H9 (cell line): ENCODE results near the gene OARD1. TPM values are rescaled to one million over a fixed set of nuclear protein-coding genes. Genes with fewer than 3 reads are reported as not detected.

Experiments used
- DNase-seq: peaks from one replicate; pipeline ENCODE4 v3.0.0-alpha.2; 2017
- H2AFZ ChIP-seq: one replicate; pipeline ENCODE4 v1.6.1; 2013; ENCODE audit warnings: mild to moderate bottlenecking, low read length, control low read depth, moderate library complexity
- H2AK5ac ChIP-seq: 2 replicates; pipeline ENCODE4 v1.6.1; 2013; ENCODE audit warnings: low read length, control low read depth, mixed read lengths; ENCODE audit not compliant: insufficient read length
- H2BK120ac ChIP-seq: one replicate; pipeline ENCODE4 v1.6.1; 2013; ENCODE audit warnings: low read depth, mild to moderate bottlenecking, low read length, control low read depth, inconsistent platforms; ENCODE audit not compliant: poor library complexity, severe bottlenecking
- H2BK12ac ChIP-seq: 2 replicates; pipeline ENCODE4 v1.6.1; 2013; ENCODE audit warnings: low read length, control low read depth, mixed read lengths, low read depth; ENCODE audit not compliant: insufficient read length
- H2BK15ac ChIP-seq: 2 replicates; pipeline ENCODE4 v1.6.1; 2013; ENCODE audit warnings: low read depth, low read length, control low read depth
- H2BK20ac ChIP-seq: one replicate; pipeline ENCODE4 v1.6.1; 2013; ENCODE audit warnings: low read depth, mild to moderate bottlenecking, low read length, control low read depth, inconsistent platforms; ENCODE audit not compliant: poor library complexity, severe bottlenecking
- H2BK5ac ChIP-seq: 2 replicates; pipeline ENCODE4 v1.6.1; 2013; ENCODE audit warnings: low read length, control low read depth, mixed read lengths; ENCODE audit not compliant: insufficient read length
- H3K14ac ChIP-seq: 2 replicates; pipeline ENCODE4 v1.6.1; 2013; ENCODE audit warnings: low read length, control low read depth; ENCODE audit not compliant: insufficient read depth
- H3K18ac ChIP-seq: 2 replicates; pipeline ENCODE4 v1.6.1; 2013; ENCODE audit warnings: low read depth, mild to moderate bottlenecking, mixed read lengths, low read length, control low read depth; ENCODE audit not compliant: insufficient read length
- H3K23ac ChIP-seq: 2 replicates; pipeline ENCODE4 v1.6.1; 2013; ENCODE audit warnings: low read length, control low read depth, mixed read lengths, low read depth; ENCODE audit not compliant: insufficient read length
- H3K23me2 ChIP-seq: 2 replicates; pipeline ENCODE4 v1.6.1; 2013; ENCODE audit warnings: low read depth, mild to moderate bottlenecking, mixed read lengths, low read length, control low read depth; ENCODE audit not compliant: insufficient read length, poor library complexity, severe bottlenecking
- H3K27ac ChIP-seq: 2 replicates; pipeline ENCODE4 v1.5.1; 2013; ENCODE audit warnings: low read length, control low read depth, mixed read lengths, low read depth; ENCODE audit not compliant: insufficient read length
- H3K27me3 ChIP-seq: 2 replicates; pipeline ENCODE4 v1.6.1; 2013; ENCODE audit warnings: low read length, control low read depth, inconsistent platforms; ENCODE audit not compliant: insufficient read depth
- H3K4ac ChIP-seq: 2 replicates; pipeline ENCODE4 v1.6.1; 2013; ENCODE audit warnings: low read depth, mild to moderate bottlenecking, control low read depth, inconsistent platforms, low read length, moderate library complexity
- H3K4me1 ChIP-seq: 2 replicates; pipeline ENCODE4 v1.6.1; 2013; ENCODE audit warnings: low read length, control low read depth, inconsistent platforms; ENCODE audit not compliant: insufficient read depth
- H3K4me2 ChIP-seq: 2 replicates; pipeline ENCODE4 v1.6.1; 2013; ENCODE audit warnings: low read length, control low read depth, mixed read lengths; ENCODE audit not compliant: insufficient read length, insufficient read depth
- H3K56ac ChIP-seq: 2 replicates; pipeline ENCODE4 v1.6.1; 2013; ENCODE audit warnings: low read depth, mild to moderate bottlenecking, mixed read lengths, low read length, control low read depth; ENCODE audit not compliant: insufficient read length
- H3K79me1 ChIP-seq: 2 replicates; pipeline ENCODE4 v1.6.1; 2013; ENCODE audit warnings: low read depth, mild to moderate bottlenecking, moderate library complexity, low read length, control low read depth, inconsistent platforms; ENCODE audit not compliant: insufficient read depth, poor library complexity, severe bottlenecking
- H3K79me2 ChIP-seq: 2 replicates; pipeline ENCODE4 v1.6.1; 2013; ENCODE audit warnings: low read length, control low read depth, inconsistent platforms; ENCODE audit not compliant: insufficient read depth
- H3K9ac ChIP-seq: 2 replicates; pipeline ENCODE4 v1.6.1; 2013; ENCODE audit warnings: low read length, control low read depth, mixed read lengths; ENCODE audit not compliant: insufficient read length; ENCODE audit errors: extremely low read depth
- H3K9me3 ChIP-seq: one replicate; pipeline ENCODE4 v1.6.1; 2013; ENCODE audit warnings: low read depth, low read length, inconsistent platforms; ENCODE audit not compliant: control insufficient read depth
- H3T11ph ChIP-seq: one replicate; pipeline ENCODE4 v1.6.1; 2013; ENCODE audit warnings: mild to moderate bottlenecking, low read length, control low read depth, inconsistent platforms
- H4K20me1 ChIP-seq: one replicate; pipeline ENCODE4 v1.6.1; 2013; ENCODE audit not compliant: control insufficient read depth, insufficient read length, insufficient read depth
- H4K5ac ChIP-seq: 2 replicates; pipeline ENCODE4 v1.6.1; 2013; ENCODE audit warnings: low read depth, mild to moderate bottlenecking, mixed read lengths, low read length, control low read depth; ENCODE audit not compliant: insufficient read length
- H4K8ac ChIP-seq: replicated peaks from 2 replicates; pipeline ENCODE4 v1.6.1; 2013; ENCODE audit warnings: low read length, control low read depth, mixed read lengths, low read depth; ENCODE audit not compliant: insufficient read length
- H4K91ac ChIP-seq: 2 replicates; pipeline ENCODE4 v1.6.1; 2013; ENCODE audit warnings: low read depth, mild to moderate bottlenecking, moderate library complexity, mixed read lengths, low read length, control low read depth; ENCODE audit not compliant: insufficient read length
- H3K27ac Mint-ChIP-seq, 3 experiments: 2 replicates in 2 of 3; 3 replicates in 1 of 3; pipeline ENCODE4 v1.8.0; 2020 to 2021; ENCODE audit warnings: mixed read lengths in 3 of 3, mild to moderate bottlenecking in 1 of 3, moderate library complexity in 1 of 3
- H3K27me3 Mint-ChIP-seq: 2 replicates; pipeline ENCODE4 v1.8.0; 2021; ENCODE audit warnings: low read depth, mild to moderate bottlenecking, moderate library complexity, mixed read lengths
- H3K36me3 Mint-ChIP-seq, 3 experiments: 2 replicates in 2 of 3; 3 replicates in 1 of 3; pipeline ENCODE4 v1.8.0; 2020 to 2021; ENCODE audit warnings: low read depth in 3 of 3, mixed read lengths in 3 of 3; ENCODE audit not compliant: insufficient read depth in 1 of 3
- H3K4me1 Mint-ChIP-seq, 2 experiments: 2 replicates each; pipeline ENCODE4 v1.8.0; 2020; ENCODE audit warnings: mixed read lengths in 2 of 2
- H3K4me3 Mint-ChIP-seq, 2 experiments: 2 replicates in 1 of 2; 3 replicates in 1 of 2; pipeline ENCODE4 v1.8.0; 2020 to 2021; ENCODE audit warnings: mild to moderate bottlenecking in 2 of 2, mixed read lengths in 2 of 2, moderate library complexity in 1 of 2
- H3K9me3 Mint-ChIP-seq, 2 experiments: 2 replicates in 1 of 2; 3 replicates in 1 of 2; pipeline ENCODE4 v1.8.0; 2020; ENCODE audit warnings: mild to moderate bottlenecking in 2 of 2, mixed read lengths in 2 of 2, moderate library complexity in 1 of 2
- CTCF ChIP-seq: fragments of 200-600 bp; sonication (generic); conservative IDR thresholded peaks from 3 replicates; pipeline ENCODE4 v1.8.0; 2021; ENCODE audit warnings: antibody characterized with exemption, mild to moderate bottlenecking
- WGBS: extraction: QIAGEN DNeasy Blood & Tissue Kit; methylation state at CpG from one replicate; pipeline ENCODE4 v1.1.7; 2013; ENCODE audit warnings: missing lambda C conversion rate, low lambda C conversion rate, mixed read lengths; ENCODE audit not compliant: insufficient read length; ENCODE audit errors: extremely low coverage; 5-methylcytosine and 5-hydroxymethylcytosine counted together
- total RNA-seq: library from RNA; stranded (reverse); gene quantifications from 2 replicates; pipeline ENCODE4 v1.2.1, GENCODE V29; 2021

OARD1 gene
- total RNA-seq, 1 experiment from 2014 or later, result 36.6 TPM

GRCh38 chr6:41025966-41026530 lies 46.1 kb downstream of the OARD1 start:
- Histone ChIP-seq H2AK5ac (no peak overlapping the region), H3K56ac (no peak overlapping the region), H3K4me2 (no peak overlapping the region), H2BK5ac (no peak overlapping the region), H2BK120ac (no peak overlapping the region), H3K79me1 (no peaks in the 10 kb centered on the region), H3T11ph (no peak overlapping the region), H2BK20ac (no peak overlapping the region), H3K79me2 (no peaks in the 10 kb centered on the region), H2AFZ (no peak overlapping the region), H3K23ac (no peak overlapping the region), H3K4me1 (peaks cover 8% of the 10 kb centered on the region), H3K27me3 (no peaks in the 10 kb centered on the region), H3K14ac (no peak overlapping the region), H3K9me3 (no peaks in the 10 kb centered on the region), H3K9ac (no peak overlapping the region), H3K27ac (no peak overlapping the region), H4K91ac (no peak overlapping the region), H2BK12ac (no peak overlapping the region), H3K4ac (no peak overlapping the region), H4K20me1 (no peaks in the 10 kb centered on the region), H3K18ac (no peak overlapping the region), H3K23me2 (peaks cover 8% of the 10 kb centered on the region), H4K8ac (no peak overlapping the region), H2BK15ac (no peak overlapping the region), H4K5ac (no peak overlapping the region)
- no peaks in the 10 kb centered on the region for H3K9me3 Mint-ChIP-seq
- no peak for TF ChIP-seq CTCF
- H3K27ac Mint-ChIP-seq, result no peak overlapping the region
- no CpG with 5 or more reads among the region's 3 CpGs for WGBS
- H3K4me3 Mint-ChIP-seq, result peak overlapping the region in 1 of 2 experiments; percentile 40; a peak in 2 of 5 replicates
- no peak for DNase-seq
- H3K4me1 Mint-ChIP-seq, result peaks cover 22% of the 10 kb centered on the region in 2 experiments
- no peaks in the 10 kb centered on the region for H3K27me3 Mint-ChIP-seq
- 0 out of 7 replicates have a peak, but pooled peaks cover 0 to 4% (median 0%) of the 10 kb centered on the region in 3 experiments for H3K36me3 Mint-ChIP-seq
